ENCODE data around the gene DERA. TPM values are rescaled to one million over a fixed set of nuclear protein-coding genes. Genes with fewer than 3 reads are reported as not detected.

DERA gene
- total RNA-seq, 1 experiment from 2014 or later: 40.8 TPM

DNA sequence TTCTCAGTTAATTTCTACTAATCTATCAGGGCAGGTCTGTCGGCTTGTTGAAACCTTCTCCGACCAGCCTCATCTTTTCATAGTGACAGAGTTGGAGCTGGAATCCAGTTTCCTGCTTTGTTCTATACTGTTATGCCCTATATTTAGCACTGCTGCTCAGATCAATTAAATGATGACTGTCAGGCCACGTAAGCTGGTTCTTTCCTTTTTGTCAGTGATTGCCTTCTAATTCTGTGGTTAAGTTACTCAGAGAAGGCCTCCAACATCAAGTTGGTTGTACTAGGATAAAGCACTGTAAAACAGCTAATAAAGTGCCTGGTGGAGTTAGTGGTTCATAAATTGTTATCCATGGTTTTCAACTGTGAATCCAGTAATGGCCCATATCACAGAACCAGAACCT lies 22.6 kb downstream of the DERA start:
- TF ChIP-seq, protein P1, sequence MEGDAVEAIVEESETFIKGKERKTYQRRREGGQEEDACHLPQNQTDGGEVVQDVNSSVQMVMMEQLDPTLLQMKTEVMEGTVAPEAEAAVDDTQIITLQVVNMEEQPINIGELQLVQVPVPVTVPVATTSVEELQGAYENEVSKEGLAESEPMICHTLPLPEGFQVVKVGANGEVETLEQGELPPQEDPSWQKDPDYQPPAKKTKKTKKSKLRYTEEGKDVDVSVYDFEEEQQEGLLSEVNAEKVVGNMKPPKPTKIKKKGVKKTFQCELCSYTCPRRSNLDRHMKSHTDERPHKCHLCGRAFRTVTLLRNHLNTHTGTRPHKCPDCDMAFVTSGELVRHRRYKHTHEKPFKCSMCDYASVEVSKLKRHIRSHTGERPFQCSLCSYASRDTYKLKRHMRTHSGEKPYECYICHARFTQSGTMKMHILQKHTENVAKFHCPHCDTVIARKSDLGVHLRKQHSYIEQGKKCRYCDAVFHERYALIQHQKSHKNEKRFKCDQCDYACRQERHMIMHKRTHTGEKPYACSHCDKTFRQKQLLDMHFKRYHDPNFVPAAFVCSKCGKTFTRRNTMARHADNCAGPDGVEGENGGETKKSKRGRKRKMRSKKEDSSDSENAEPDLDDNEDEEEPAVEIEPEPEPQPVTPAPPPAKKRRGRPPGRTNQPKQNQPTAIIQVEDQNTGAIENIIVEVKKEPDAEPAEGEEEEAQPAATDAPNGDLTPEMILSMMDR (IDR thresholded peaks at IDR 0.05; ENCODE audit: unreplicated experiment): no peak
- CTCF ChIA-PET: no interaction called here
- Mint-ChIP-seq H3K27me3 (ENCODE audit: insufficient read depth, unreplicated experiment) (no peaks in the 10 kb centered on the region), H3K27ac (ENCODE audit: low read depth, unreplicated experiment) (no peak overlapping the region), H3K9me3 (ENCODE audit: unreplicated experiment) (no peaks in the 10 kb centered on the region), H3K36me3 (ENCODE audit: insufficient read depth, unreplicated experiment) (peaks cover 11% of the 10 kb centered on the region), H3K4me1 (ENCODE audit: insufficient read depth, unreplicated experiment) (peaks cover 23% of the 10 kb centered on the region), H3K4me3 (ENCODE audit: unreplicated experiment) (no peak overlapping the region)
- POLR2A ChIA-PET: no interaction called here
- no TSS peak for BruUV-seq (replicated peaks)
- intact Hi-C loops (cut with micrococcal nuclease): no loop called here
- DNase-seq (ENCODE audit: unreplicated experiment): no peak

DNA sequence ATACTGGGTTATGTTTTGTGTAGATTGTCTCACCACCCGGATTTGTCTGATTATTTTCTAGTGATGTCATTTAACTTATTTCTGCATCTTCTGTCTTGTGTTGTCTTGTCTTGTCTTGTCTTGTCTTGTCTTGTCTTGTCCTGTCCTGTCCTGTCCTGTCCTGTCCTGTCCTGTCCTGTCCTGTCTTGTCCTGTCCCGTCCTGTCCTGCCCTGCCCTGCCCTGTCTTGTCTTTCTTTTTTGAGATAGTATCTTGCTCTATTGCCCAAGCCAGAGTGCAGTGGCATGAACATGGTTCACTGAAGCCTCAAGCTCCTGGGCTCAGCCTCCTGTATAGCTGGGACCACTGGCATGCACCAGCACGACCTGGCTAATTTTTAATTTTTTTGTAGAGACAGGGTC lies 25.6 kb downstream of the DERA start:
- BruUV-seq (replicated peaks): no TSS peak
- POLR2A ChIA-PET: no interaction called here

DNA sequence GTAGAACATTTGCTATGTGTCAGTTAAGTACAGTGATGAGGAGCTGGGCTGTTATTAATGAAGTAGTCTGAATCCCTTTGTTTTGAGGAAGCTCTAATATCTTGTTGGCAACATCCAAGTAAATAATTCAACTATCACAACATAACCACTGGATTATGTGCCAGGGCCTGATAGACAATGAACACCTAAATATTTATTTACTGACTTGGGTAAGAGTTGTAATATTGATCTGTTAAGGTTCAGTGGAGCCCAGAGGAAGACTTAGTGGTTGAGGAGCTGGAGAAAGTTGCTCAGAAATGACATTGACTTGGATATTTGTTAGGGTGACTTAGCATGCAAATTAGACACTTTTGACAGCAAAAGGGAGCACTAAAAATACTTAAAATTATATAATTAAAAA lies 26.8 kb downstream of the DERA start:
- no TSS peak for BruUV-seq (replicated peaks)

More for the DNA sequence above, 25.6 kb downstream of the DERA start:
- H3K4me1 Mint-ChIP-seq (ENCODE audit: insufficient read depth, unreplicated experiment): peaks cover 14% of the 10 kb centered on the region
- peaks cover 6% of the 10 kb centered on the region for H3K9me3 Mint-ChIP-seq (ENCODE audit: unreplicated experiment)
- TF ChIP-seq, protein P1 (IDR thresholded peaks at IDR 0.05; ENCODE audit: unreplicated experiment): no peak
- H3K36me3 Mint-ChIP-seq (ENCODE audit: insufficient read depth, unreplicated experiment): peaks cover 17% of the 10 kb centered on the region
- DNase-seq (ENCODE audit: unreplicated experiment): no peak
- H3K27me3 Mint-ChIP-seq (ENCODE audit: insufficient read depth, unreplicated experiment): no peaks in the 10 kb centered on the region
- H3K4me3 Mint-ChIP-seq (ENCODE audit: unreplicated experiment): no peak overlapping the region
- H3K27ac Mint-ChIP-seq (ENCODE audit: low read depth, unreplicated experiment): peak overlapping the region; percentile 75
- intact Hi-C loops (cut with micrococcal nuclease): no loop called here
- CTCF ChIA-PET: interaction anchor here (0.7 kb wide), 3 partner anchors 136 to 1236 kb away, joined by 3 read pairs; no protein-coding TSS in a partner anchor

DNA sequence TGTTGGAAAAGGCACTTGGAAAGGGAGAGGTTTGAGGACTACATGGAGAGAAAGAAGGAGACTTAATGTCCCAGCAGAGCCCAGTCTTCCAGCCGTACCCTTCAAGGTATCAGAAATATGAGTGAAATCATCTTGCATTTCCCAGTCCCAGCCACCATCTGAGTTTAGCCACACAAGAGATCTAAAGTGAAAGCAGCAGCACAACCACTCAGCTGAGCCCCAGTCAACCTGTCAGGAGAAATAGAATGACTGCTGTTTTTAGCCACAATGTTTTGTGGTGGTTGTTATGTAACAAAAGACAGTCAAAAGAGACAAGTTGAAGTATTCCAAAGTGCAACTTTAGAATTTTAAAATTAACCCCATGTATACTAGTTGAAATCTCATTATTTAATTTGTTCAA lies 28.0 kb downstream of the DERA start:
- TF ChIP-seq, protein P1 (IDR thresholded peaks at IDR 0.05; ENCODE audit: unreplicated experiment): no peak
- POLR2A ChIA-PET: interaction anchor here (0.6 kb wide), 1 partner anchor 292 kb away, joined by 3 read pairs; no protein-coding TSS in a partner anchor
- H3K4me3 Mint-ChIP-seq (ENCODE audit: unreplicated experiment): no peak overlapping the region
- H3K27ac Mint-ChIP-seq (ENCODE audit: low read depth, unreplicated experiment): no peak overlapping the region
- H3K9me3 Mint-ChIP-seq (ENCODE audit: unreplicated experiment): peaks cover 6% of the 10 kb centered on the region
- peaks cover 12% of the 10 kb centered on the region for H3K4me1 Mint-ChIP-seq (ENCODE audit: insufficient read depth, unreplicated experiment)
- intact Hi-C loops (cut with micrococcal nuclease): no loop called here
- BruUV-seq (replicated peaks): no TSS peak
- DNase-seq (ENCODE audit: unreplicated experiment): no peak
- CTCF ChIA-PET: interaction anchor here (0.8 to 1.4 kb wide), 2 partner anchors 10 to 26 kb away, joined by 3 read pairs; no protein-coding TSS in a partner anchor
- no peaks in the 10 kb centered on the region for H3K27me3 Mint-ChIP-seq (ENCODE audit: insufficient read depth, unreplicated experiment)
- peaks cover 11% of the 10 kb centered on the region for H3K36me3 Mint-ChIP-seq (ENCODE audit: insufficient read depth, unreplicated experiment)

More for the DNA sequence above, 26.8 kb downstream of the DERA start:
- no peak for DNase-seq (ENCODE audit: unreplicated experiment)
- TF ChIP-seq, protein P1 (IDR thresholded peaks at IDR 0.05; ENCODE audit: unreplicated experiment): no peak
- POLR2A ChIA-PET: interaction anchor here (1.2 to 1.3 kb wide), 2 partner anchors 9 to 25 kb away, joined by 3 to 5 read pairs; no protein-coding TSS in a partner anchor
- peaks cover 21% of the 10 kb centered on the region for H3K36me3 Mint-ChIP-seq (ENCODE audit: insufficient read depth, unreplicated experiment)
- intact Hi-C loops (cut with micrococcal nuclease): no loop called here
- no peak overlapping the region for H3K4me3 Mint-ChIP-seq (ENCODE audit: unreplicated experiment)
- H3K9me3 Mint-ChIP-seq (ENCODE audit: unreplicated experiment): peaks cover 6% of the 10 kb centered on the region
- CTCF ChIA-PET: no interaction called here
- H3K4me1 Mint-ChIP-seq (ENCODE audit: insufficient read depth, unreplicated experiment): peaks cover 12% of the 10 kb centered on the region
- H3K27ac Mint-ChIP-seq (ENCODE audit: low read depth, unreplicated experiment): no peak overlapping the region
- no peaks in the 10 kb centered on the region for H3K27me3 Mint-ChIP-seq (ENCODE audit: insufficient read depth, unreplicated experiment)

Data from MCF 10A (cell line).